Osteocyte (in vitro differentiated cells): ENCODE measurements around the gene SLC43A3. TPM values are rescaled to one million over a fixed set of nuclear protein-coding genes. Genes with fewer than 3 reads are reported as not detected.
"Not testable (repeated sequence)": the region's sequence is repeated elsewhere in the genome, so short reads cannot be mapped to it uniquely, and the experiment has no call there.

Experiments
- DNase-seq: peaks from one replicate; pipeline ENCODE4 v3.0.0; 2021; ENCODE audit warnings: mixed read lengths; ENCODE audit not compliant: unreplicated experiment; ENCODE audit errors: extremely low spot score
- H3K27ac Mint-ChIP-seq: one replicate; pipeline ENCODE4 v1.8.0; 2021; ENCODE audit warnings: mild to moderate bottlenecking, mixed read lengths; ENCODE audit not compliant: unreplicated experiment
- H3K27me3 Mint-ChIP-seq: one replicate; pipeline ENCODE4 v1.8.0; 2021; ENCODE audit warnings: mixed read lengths; ENCODE audit not compliant: unreplicated experiment
- H3K36me3 Mint-ChIP-seq: one replicate; pipeline ENCODE4 v1.8.0; 2021; ENCODE audit warnings: mixed read lengths; ENCODE audit not compliant: unreplicated experiment
- H3K4me1 Mint-ChIP-seq: one replicate; pipeline ENCODE4 v1.8.0; 2021; ENCODE audit warnings: mixed read lengths; ENCODE audit not compliant: unreplicated experiment
- H3K4me3 Mint-ChIP-seq: one replicate; pipeline ENCODE4 v1.8.0; 2021; ENCODE audit warnings: mild to moderate bottlenecking, moderate library complexity, mixed read lengths; ENCODE audit not compliant: unreplicated experiment
- H3K9me3 Mint-ChIP-seq: one replicate; pipeline ENCODE4 v1.8.0; 2021; ENCODE audit warnings: mixed read lengths; ENCODE audit not compliant: unreplicated experiment
- total RNA-seq: library from RNA; stranded (reverse); gene quantifications from 2 replicates; pipeline ENCODE4 v1.2.1, GENCODE V29; 2021
- TF ChIP-seq, protein P1 (sequence below): fragments of 200-600 bp; sonication (generic); IDR thresholded peaks from 2 replicates; pipeline ENCODE4 v1.5.0; 2021; ENCODE audit warnings: antibody characterized with exemption, mild to moderate bottlenecking, moderate library complexity

Gene SLC43A3
- total RNA-seq, 1 donor from 2014 or later = 14.9 TPM

DNA sequence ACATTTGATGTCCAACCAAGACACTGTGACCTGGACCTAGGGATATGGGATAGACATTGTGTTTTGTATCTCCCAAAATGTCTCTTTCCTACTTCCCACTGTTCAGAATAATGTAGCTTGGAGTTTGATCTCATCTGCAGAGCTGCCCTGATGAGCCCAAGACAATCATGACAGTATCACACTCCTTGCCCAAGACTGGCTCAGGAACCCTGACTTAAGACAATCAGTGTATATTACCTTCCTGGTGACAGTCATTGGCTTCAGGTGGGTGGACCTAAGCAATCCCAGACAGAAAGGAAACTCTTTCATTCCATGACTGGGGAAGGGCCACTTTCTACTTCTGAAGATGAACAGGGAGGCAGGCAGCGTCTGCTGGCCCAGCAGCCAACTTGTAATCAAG, 19.1 kb upstream of the SLC43A3 start:
- H3K27ac Mint-ChIP-seq = no peak overlapping the region
- no peaks in the 10 kb centered on the region for H3K4me1 Mint-ChIP-seq
- H3K27me3 Mint-ChIP-seq = peaks cover 33% of the 10 kb centered on the region
- H3K36me3 Mint-ChIP-seq = no peaks in the 10 kb centered on the region
- no peak for DNase-seq
- H3K4me3 Mint-ChIP-seq = no peak overlapping the region
- H3K9me3 Mint-ChIP-seq = no peaks in the 10 kb centered on the region
- TF ChIP-seq, protein P1, sequence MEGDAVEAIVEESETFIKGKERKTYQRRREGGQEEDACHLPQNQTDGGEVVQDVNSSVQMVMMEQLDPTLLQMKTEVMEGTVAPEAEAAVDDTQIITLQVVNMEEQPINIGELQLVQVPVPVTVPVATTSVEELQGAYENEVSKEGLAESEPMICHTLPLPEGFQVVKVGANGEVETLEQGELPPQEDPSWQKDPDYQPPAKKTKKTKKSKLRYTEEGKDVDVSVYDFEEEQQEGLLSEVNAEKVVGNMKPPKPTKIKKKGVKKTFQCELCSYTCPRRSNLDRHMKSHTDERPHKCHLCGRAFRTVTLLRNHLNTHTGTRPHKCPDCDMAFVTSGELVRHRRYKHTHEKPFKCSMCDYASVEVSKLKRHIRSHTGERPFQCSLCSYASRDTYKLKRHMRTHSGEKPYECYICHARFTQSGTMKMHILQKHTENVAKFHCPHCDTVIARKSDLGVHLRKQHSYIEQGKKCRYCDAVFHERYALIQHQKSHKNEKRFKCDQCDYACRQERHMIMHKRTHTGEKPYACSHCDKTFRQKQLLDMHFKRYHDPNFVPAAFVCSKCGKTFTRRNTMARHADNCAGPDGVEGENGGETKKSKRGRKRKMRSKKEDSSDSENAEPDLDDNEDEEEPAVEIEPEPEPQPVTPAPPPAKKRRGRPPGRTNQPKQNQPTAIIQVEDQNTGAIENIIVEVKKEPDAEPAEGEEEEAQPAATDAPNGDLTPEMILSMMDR = no peak

DNA sequence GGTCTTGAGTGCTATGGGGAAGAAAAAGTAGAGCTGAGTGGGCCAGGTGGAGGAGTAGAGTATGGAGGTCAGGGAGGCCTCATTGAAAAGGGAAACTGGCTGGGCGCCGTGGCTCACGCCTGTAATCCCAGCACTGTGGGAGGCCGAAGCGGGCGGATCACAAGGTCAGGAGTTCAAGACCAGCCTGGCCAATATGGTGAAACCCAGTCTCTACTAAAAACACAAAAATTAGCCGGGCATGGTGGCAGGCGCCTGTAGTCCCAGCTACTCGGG, 18.1 kb upstream of the SLC43A3 start:
- H3K27ac Mint-ChIP-seq, H3K4me1 Mint-ChIP-seq: not testable (repeated sequence)

DNA sequence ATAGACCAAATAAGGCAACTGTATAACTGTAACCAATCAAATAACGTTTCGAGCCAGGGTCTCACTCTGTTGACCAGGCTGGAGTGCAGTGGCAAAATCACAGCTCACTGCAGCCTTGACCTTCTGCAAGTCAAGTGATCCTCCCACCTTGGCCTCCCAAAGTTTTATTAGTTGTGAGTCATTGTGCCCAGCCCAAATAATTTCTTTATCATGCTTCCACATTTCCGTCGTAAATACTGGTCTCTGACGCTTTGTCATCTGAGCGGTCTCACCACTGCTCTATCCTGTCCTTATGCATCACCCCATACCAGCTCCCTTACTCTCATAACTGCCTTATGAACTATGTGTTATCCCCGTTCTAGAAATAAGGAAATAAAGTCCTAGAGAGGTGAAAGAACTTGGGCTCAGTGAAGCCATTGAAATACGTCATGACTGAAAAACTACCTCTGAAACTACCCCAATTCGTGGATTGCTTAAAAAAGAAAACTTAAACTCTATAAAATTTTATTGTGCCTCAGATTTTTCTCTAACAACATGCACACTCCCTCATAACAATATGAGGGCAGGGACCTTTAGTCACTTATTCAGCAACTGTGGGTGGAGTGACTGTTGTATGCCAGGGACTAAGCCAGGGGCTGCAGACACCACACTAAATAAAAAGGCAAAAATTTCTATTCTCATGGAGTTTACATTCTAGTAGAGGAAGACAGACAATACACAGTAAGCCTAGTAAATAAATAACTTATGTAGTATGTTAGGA, 17.6 kb upstream of the SLC43A3 start:
- peaks cover 20% of the 10 kb centered on the region for H3K27me3 Mint-ChIP-seq
- no peak overlapping the region for H3K4me3 Mint-ChIP-seq
- no peak overlapping the region for H3K27ac Mint-ChIP-seq
- TF ChIP-seq, protein P1 = no peak
- H3K36me3 Mint-ChIP-seq = no peaks in the 10 kb centered on the region
- DNase-seq = no peak
- H3K9me3 Mint-ChIP-seq = no peaks in the 10 kb centered on the region
- no peaks in the 10 kb centered on the region for H3K4me1 Mint-ChIP-seq

More for the DNA sequence above, 18.1 kb upstream of the SLC43A3 start:
- not testable (repeated sequence) for H3K4me3 Mint-ChIP-seq, H3K9me3 Mint-ChIP-seq, DNase-seq, H3K36me3 Mint-ChIP-seq
- H3K27me3 Mint-ChIP-seq = peaks cover 25% of the 10 kb centered on the region

DNA sequence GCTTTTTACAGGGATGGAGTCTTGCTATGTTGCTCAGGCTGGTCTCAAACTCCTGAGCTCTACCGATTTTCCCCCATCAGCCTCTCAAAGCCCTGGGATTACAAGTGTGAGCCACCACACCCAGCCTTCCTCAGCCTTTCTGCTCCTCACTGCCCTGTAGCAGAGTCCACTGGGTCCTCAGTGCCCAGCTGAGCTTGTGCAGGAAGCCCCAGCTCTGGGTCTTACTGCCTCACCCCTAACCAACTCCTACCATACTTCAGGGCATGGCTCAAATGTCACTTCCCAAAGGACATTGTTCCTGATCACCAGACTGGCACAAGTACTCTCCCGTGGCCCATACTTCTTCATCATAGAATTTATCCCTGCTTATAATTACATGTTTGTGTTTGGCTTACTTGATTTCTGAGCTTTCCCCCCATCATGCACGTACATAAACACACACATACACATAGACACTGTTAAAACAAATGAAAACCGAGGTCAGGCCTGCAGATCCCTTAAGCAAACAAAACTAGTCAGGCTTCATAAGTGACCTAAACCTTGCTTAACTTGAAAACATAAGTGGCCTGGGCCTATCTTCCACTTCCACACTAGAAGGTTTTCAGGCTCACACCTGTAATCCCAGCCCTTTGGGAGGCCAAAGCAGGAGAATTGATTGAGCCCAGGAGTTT, 14.0 kb upstream of the SLC43A3 start:
- DNase-seq = no peak
- TF ChIP-seq, protein P1 = no peak
- H3K27ac Mint-ChIP-seq = no peak overlapping the region
- no peaks in the 10 kb centered on the region for H3K9me3 Mint-ChIP-seq
- no peaks in the 10 kb centered on the region for H3K4me1 Mint-ChIP-seq
- H3K27me3 Mint-ChIP-seq = peaks cover 8% of the 10 kb centered on the region
- no peaks in the 10 kb centered on the region for H3K36me3 Mint-ChIP-seq
- H3K4me3 Mint-ChIP-seq = no peak overlapping the region

DNA sequence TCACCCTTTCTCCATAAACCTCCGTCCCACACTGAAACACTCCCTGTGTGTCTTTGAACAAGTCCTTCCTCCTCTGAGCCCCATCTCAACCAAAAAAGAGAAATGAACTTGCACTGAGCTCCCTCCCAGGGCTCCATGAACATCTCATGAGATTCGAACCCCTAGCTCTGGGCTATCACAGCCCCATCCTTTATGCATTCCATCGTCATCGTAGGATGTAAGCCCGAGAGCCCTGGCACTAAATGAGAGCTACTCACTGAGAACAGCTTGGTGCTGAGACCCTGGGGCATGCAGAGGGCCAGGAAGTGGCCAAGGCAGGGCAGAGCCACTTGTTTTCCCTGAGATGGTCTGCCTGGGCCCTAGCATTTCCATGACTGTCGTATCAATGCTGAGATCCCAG, 12.9 kb upstream of the SLC43A3 start:
- H3K4me3 Mint-ChIP-seq = no peak overlapping the region
- no peaks in the 10 kb centered on the region for H3K36me3 Mint-ChIP-seq
- H3K27me3 Mint-ChIP-seq = peaks cover 1% of the 10 kb centered on the region
- no peak overlapping the region for H3K27ac Mint-ChIP-seq
- no peaks in the 10 kb centered on the region for H3K9me3 Mint-ChIP-seq
- TF ChIP-seq, protein P1 = no peak
- DNase-seq = no peak
- no peaks in the 10 kb centered on the region for H3K4me1 Mint-ChIP-seq
